B cell (primary cell): Measurements from ENCODE around the gene EIF1AD. TPM values are rescaled to one million over a fixed set of nuclear protein-coding genes. Genes with fewer than 3 reads are reported as not detected.

Experiments
- ATAC-seq: fragments of 200-7000 bp; cut with Tn5 transposase; one replicate; pipeline ENCODE4 v1.10.0; 2021; ENCODE audit warnings: low read depth, mild to moderate bottlenecking, moderate number of reproducible peaks, moderate library complexity
- CTCF ChIA-PET: fragments of 350-600 bp; sonication (Branson Sonifier 250); formaldehyde crosslinking; loops from one replicate; lab custom pipeline; 2021; ENCODE audit warnings: antibody characterized with exemption, inconsistent platforms; lab: Charles Lee
- POLR2A ChIA-PET: fragments of 350-600 bp; sonication (Branson Sonifier 250); formaldehyde crosslinking; loops from one replicate; lab custom pipeline; 2021; ENCODE audit warnings: antibody characterized with exemption; lab: Charles Lee
- DNase-seq: peaks from one replicate; pipeline ENCODE4 v3.0.0; 2013
- H2AFZ ChIP-seq: 2 replicates; pipeline ENCODE4 v1.6.1; 2012; ENCODE audit warnings: mild to moderate bottlenecking, low read depth, low read length; ENCODE audit not compliant: insufficient read depth, poor library complexity, severe bottlenecking
- H3K27ac ChIP-seq, 2 donors: 1 replicate in 1 of 2; 2 replicates in 1 of 2; pipeline ENCODE4 v1.5.1; 2012 to 2013; ENCODE audit warnings: low read length in 2 of 2, mild to moderate bottlenecking in 2 of 2, moderate library complexity in 1 of 2
- H3K27me3 ChIP-seq, 4 experiments: fragments of 200-600 bp in 1 of 4; sonication (generic) in 1 of 4; replicated peaks in 1 of 4; 1 replicate in 2 of 4; 2 replicates in 2 of 4; pipeline versions ENCODE4 v1.6.1 to v1.7.0; 2013 to 2016; ENCODE audit warnings: low read length in 3 of 4, mild to moderate bottlenecking in 2 of 4, mixed read lengths in 1 of 4, moderate library complexity in 1 of 4; ENCODE audit not compliant: insufficient read depth in 4 of 4, control insufficient read depth in 3 of 4; ENCODE audit errors: control extremely low read depth in 1 of 4
- H3K36me3 ChIP-seq, 2 experiments: replicated peaks in 1 of 2; 1 replicate in 1 of 2; 2 replicates in 1 of 2; pipeline versions ENCODE4 v1.6.1 to v1.7.1; 2013; ENCODE audit warnings: low read length in 1 of 2; ENCODE audit not compliant: insufficient read depth in 2 of 2, control insufficient read depth in 1 of 2; ENCODE audit errors: control extremely low read depth in 1 of 2, extremely low read depth in 1 of 2
- H3K4me1 ChIP-seq, 2 donors: fragments of 200-600 bp in 1 of 2; sonication (generic) in 1 of 2; 1 replicate in 1 of 2; 2 replicates in 1 of 2; pipeline versions ENCODE4 v1.5.1 to v1.6.1; 2013 to 2017; ENCODE audit warnings: low read length in 2 of 2; ENCODE audit not compliant: control insufficient read depth in 2 of 2, insufficient read depth in 2 of 2
- H3K4me2 ChIP-seq: replicated peaks from 2 replicates; pipeline ENCODE3; 2012; ENCODE audit warnings: mild to moderate bottlenecking, low read depth, low read length; ENCODE audit not compliant: poor library complexity, severe bottlenecking
- H3K4me3 ChIP-seq, 5 experiments: fragments of 200-600 bp in 1 of 5; sonication (generic) in 1 of 5; 1 replicate in 3 of 5; 2 replicates in 2 of 5; pipeline versions ENCODE4 v1.5.1 to v1.7.0; 2011 to 2016; ENCODE audit warnings: low read length in 4 of 5, mild to moderate bottlenecking in 4 of 5, low read depth in 2 of 5, control low read depth in 1 of 5, moderate library complexity in 1 of 5; ENCODE audit not compliant: insufficient read depth in 1 of 5; ENCODE audit errors: control extremely low read depth in 1 of 5, extremely low read depth in 1 of 5
- H3K79me2 ChIP-seq: fragments of 200-600 bp; sonication (generic); one replicate; pipeline ENCODE4 v1.6.0; 2016; ENCODE audit warnings: low read length; ENCODE audit not compliant: control insufficient read depth, insufficient read depth
- H3K9ac ChIP-seq: fragments of 200-600 bp; sonication (generic); 2 replicates; pipeline ENCODE4 v1.6.1; 2017; ENCODE audit warnings: mild to moderate bottlenecking, low read length, moderate library complexity
- H3K9me3 ChIP-seq, 3 donors: one replicate each; pipeline versions ENCODE4 v1.6.1 to v1.7.1; 2013; ENCODE audit warnings: low read length in 2 of 3; ENCODE audit not compliant: control insufficient read depth in 2 of 3, insufficient read depth in 1 of 3; ENCODE audit errors: control extremely low read depth in 1 of 3
- H4K20me1 ChIP-seq: 2 replicates; pipeline ENCODE4 v1.6.0; 2012; ENCODE audit warnings: mild to moderate bottlenecking, low read length; ENCODE audit not compliant: insufficient read depth, control insufficient read depth, poor library complexity, severe bottlenecking
- H3K27ac Mint-ChIP-seq: one replicate; pipeline ENCODE4 v1.8.0; 2021; ENCODE audit warnings: mixed read lengths
- H3K27me3 Mint-ChIP-seq: one replicate; pipeline ENCODE4 v1.8.0; 2021; ENCODE audit warnings: mixed read lengths
- H3K4me1 Mint-ChIP-seq: one replicate; pipeline ENCODE4 v1.8.0; 2021; ENCODE audit warnings: mixed read lengths
- H3K4me3 Mint-ChIP-seq: one replicate; pipeline ENCODE4 v1.8.0; 2021; ENCODE audit warnings: mixed read lengths
- H3K9me3 Mint-ChIP-seq: one replicate; pipeline ENCODE4 v1.8.0; 2022; ENCODE audit warnings: mixed read lengths; ENCODE audit not compliant: insufficient read depth
- EZH2 ChIP-seq: IDR thresholded peaks from 2 replicates; pipeline ENCODE4 v1.6.1; 2012; ENCODE audit warnings: borderline replicate concordance, low read depth, mild to moderate bottlenecking, moderate library complexity, low read length; ENCODE audit not compliant: insufficient read depth, poor library complexity, severe bottlenecking
- WGBS: methylation state at CpG from one replicate; pipeline ENCODE4 v1.1.5; 2013; ENCODE audit warnings: missing lambda C conversion rate; ENCODE audit not compliant: insufficient coverage; 5-methylcytosine and 5-hydroxymethylcytosine counted together
- intact Hi-C: fragments of 100-400 bp; cut with micrococcal nuclease; formaldehyde crosslinking; loops from one replicate; pipeline ENCODE4 v1.10.0; 2022
- polyA plus RNA-seq: library from polyadenylated mRNA; depleted of rRNA; stranded (reverse); fragments of >200 nt; gene quantifications from 2 replicates; pipeline ENCODE4 v1.2.3, GENCODE V29; 2012
- total RNA-seq, 2 donors: library from RNA; stranded (reverse); fragments of 120-200 nt in 1 of 2; gene quantifications; 1 replicate in 1 of 2; 2 replicates in 1 of 2; pipeline versions ENCODE4 v1.2.3 to v1.2.4, GENCODE V29; 2013 to 2022
- TF ChIP-seq, protein P1 (sequence below): fragments of 200-600 bp; IDR thresholded peaks from one replicate; pipeline ENCODE4 v1.8.0; 2022; ENCODE audit warnings: antibody characterized with exemption, mild to moderate bottlenecking

Gene EIF1AD
- total and polyA plus RNA-seq, 2 donors (not counting 1 experiment from before 2014, with no cell fraction given): 56.9 to 65.2 TPM

DNA sequence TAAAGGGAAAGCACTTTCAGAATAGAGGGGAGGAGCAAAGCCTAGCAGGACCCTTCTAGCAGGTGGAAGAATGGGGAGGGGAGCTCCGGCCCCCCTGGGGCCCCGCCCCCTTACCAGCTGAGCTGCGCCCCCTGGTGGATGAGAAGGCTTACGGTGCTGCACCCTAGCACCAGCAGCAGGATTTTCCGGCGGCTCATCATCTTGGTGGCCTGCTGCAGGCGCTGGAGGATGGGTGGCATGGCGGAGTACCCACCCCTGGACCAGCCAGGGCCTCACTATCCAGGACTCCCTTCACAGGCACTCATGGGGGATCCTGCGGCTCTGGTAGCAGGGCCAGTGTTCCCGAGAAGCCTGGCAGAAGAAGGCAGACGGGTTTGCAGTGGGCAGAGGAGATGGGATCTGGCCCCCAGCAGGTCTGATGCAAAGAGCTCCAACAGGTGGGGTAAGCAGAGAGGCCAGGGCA lies 43.3 kb upstream of the EIF1AD start:
- no peak overlapping the region for H3K27ac ChIP-seq

DNA sequence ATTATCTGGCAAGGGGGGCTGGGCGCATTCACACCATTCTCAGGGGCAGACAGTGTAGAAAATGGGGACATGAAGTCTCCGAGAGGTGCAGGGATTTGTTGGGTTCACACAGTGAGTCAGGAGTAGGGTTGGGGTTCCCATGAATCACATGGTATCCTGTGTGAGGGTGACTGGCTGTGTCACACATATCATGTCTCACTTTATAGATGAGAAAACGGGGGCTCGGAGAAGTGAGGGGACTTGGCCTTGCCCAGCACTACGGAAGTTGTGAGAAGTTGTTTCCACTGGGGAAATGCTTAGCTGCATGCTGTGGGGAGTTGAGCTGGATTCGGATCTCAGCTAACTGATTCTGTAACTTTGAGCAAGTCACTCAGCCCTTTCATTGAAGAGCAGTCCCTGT lies 42.8 kb upstream of the EIF1AD start:
- 64% methylated on average over 5 of the region's 6 CpGs for WGBS
- H3K4me1 ChIP-seq: peaks cover 10 to 15% of the 10 kb centered on the region in 2 donors
- no peak for DNase-seq
- ATAC-seq: no peak
- H3K9me3 ChIP-seq: no peaks in the 10 kb centered on the region
- peak overlapping the region; percentile 7 for H3K27ac Mint-ChIP-seq
- peaks cover 0 to 34% (median 5%) of the 10 kb centered on the region in 4 experiments for H3K27me3 ChIP-seq
- no peaks in the 10 kb centered on the region for H3K9me3 Mint-ChIP-seq
- intact Hi-C loops: loop anchor here (2.0 kb wide), 1 partner anchor 42 kb away; the partner anchor contains the start of genes BANF1 and EIF1AD
- H2AFZ ChIP-seq: no peak overlapping the region
- H3K9ac ChIP-seq: no peak overlapping the region
- no peak overlapping the region for H3K4me3 Mint-ChIP-seq
- H3K79me2 ChIP-seq: peaks cover 13% of the 10 kb centered on the region
- ChIA-PET CTCF (interaction anchor here (0.5 to 5.2 kb wide), 40 partner anchors 8 to 1691 kb away, joined by 3 to 35 read pairs (median 4); partner anchors contain the start of genes AP5B1, BANF1, CATSPER1 and FIBP), POLR2A (no interaction called here)
- no peak overlapping the region for H3K4me3 ChIP-seq
- peak overlapping the region; percentile 35 for H3K4me2 ChIP-seq
- peaks cover 12% of the 10 kb centered on the region for H3K27me3 Mint-ChIP-seq
- no peak overlapping the region for H3K27ac ChIP-seq
- no peaks in the 10 kb centered on the region for H3K36me3 ChIP-seq
- H3K4me1 Mint-ChIP-seq: peaks cover 16% of the 10 kb centered on the region
- no peaks in the 10 kb centered on the region for H4K20me1 ChIP-seq
- TF ChIP-seq, protein P1, sequence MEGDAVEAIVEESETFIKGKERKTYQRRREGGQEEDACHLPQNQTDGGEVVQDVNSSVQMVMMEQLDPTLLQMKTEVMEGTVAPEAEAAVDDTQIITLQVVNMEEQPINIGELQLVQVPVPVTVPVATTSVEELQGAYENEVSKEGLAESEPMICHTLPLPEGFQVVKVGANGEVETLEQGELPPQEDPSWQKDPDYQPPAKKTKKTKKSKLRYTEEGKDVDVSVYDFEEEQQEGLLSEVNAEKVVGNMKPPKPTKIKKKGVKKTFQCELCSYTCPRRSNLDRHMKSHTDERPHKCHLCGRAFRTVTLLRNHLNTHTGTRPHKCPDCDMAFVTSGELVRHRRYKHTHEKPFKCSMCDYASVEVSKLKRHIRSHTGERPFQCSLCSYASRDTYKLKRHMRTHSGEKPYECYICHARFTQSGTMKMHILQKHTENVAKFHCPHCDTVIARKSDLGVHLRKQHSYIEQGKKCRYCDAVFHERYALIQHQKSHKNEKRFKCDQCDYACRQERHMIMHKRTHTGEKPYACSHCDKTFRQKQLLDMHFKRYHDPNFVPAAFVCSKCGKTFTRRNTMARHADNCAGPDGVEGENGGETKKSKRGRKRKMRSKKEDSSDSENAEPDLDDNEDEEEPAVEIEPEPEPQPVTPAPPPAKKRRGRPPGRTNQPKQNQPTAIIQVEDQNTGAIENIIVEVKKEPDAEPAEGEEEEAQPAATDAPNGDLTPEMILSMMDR: no peak
- TF ChIP-seq EZH2: no peak

More for the DNA sequence above, 43.3 kb upstream of the EIF1AD start:
- H3K4me2 ChIP-seq: peak overlapping the region; percentile 35
- ATAC-seq: peak; percentile 96
- no peak overlapping the region for H2AFZ ChIP-seq
- WGBS: 23% methylated on average over 11 of the region's 11 CpGs
- peak; percentile 88 for DNase-seq
- H3K4me1 ChIP-seq: peaks cover 10 to 15% of the 10 kb centered on the region in 2 donors
- ChIA-PET POLR2A (interaction anchor here (0.6 kb wide), 1 partner anchor 11 kb away, joined by 8 read pairs; no protein-coding TSS in a partner anchor), CTCF (interaction anchor here (0.5 to 5.2 kb wide), 40 partner anchors 8 to 1692 kb away, joined by 3 to 35 read pairs (median 4); partner anchors contain the start of genes AP5B1, BANF1, CATSPER1 and FIBP)
- H3K4me3 ChIP-seq: no peak overlapping the region
- no peak for TF ChIP-seq EZH2
- TF ChIP-seq, protein P1: peak; percentile 94
- Mint-ChIP-seq H3K9me3 (no peaks in the 10 kb centered on the region), H3K27me3 (peaks cover 12% of the 10 kb centered on the region), H3K27ac (peak overlapping the region; percentile 7), H3K4me3 (no peak overlapping the region), H3K4me1 (peaks cover 16% of the 10 kb centered on the region)
- H3K27me3 ChIP-seq: peaks cover 0 to 35% (median 5%) of the 10 kb centered on the region in 4 experiments
- no peaks in the 10 kb centered on the region for H3K36me3 ChIP-seq
- no peaks in the 10 kb centered on the region for H3K9me3 ChIP-seq
- peaks cover 17% of the 10 kb centered on the region for H3K79me2 ChIP-seq
- intact Hi-C loops: loop anchor here (2.0 kb wide), 1 partner anchor 42 kb away; the partner anchor contains the start of genes BANF1 and EIF1AD
- no peak overlapping the region for H3K9ac ChIP-seq
- no peaks in the 10 kb centered on the region for H4K20me1 ChIP-seq
